NK-92 (cell line): ENCODE results near the gene THSD7B.
"Not testable (repeated sequence)": the region's sequence is repeated elsewhere in the genome, so short reads cannot be mapped to it uniquely, and the experiment has no call there.

ENCODE experiments used
- DNase-seq: peaks from one replicate; lab custom pipeline; 2025; ENCODE audit not compliant: unreplicated experiment; lab: John Stamatoyannopoulos, UW

THSD7B gene

DNA sequence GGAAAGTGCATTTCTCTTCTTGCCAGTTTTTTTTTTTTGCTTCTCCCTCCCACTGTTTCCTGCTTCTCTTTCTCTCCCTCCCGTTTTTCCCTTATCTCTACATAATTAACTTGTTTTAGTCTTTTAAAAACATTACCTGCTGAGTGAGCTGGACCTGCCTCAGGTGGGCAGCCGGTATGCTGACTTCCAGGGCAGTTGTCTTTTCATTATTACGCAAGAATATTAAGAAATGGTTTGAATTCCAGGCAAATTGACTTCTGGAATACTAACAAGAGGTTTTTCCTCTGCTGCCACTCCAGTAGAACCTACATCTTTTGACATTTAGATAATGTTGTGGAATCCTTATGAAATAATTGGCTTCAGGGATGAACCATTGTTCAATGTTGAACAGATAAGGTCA, 161.8 kb downstream of the THSD7B start:
- DNase-seq, result no peak

DNA sequence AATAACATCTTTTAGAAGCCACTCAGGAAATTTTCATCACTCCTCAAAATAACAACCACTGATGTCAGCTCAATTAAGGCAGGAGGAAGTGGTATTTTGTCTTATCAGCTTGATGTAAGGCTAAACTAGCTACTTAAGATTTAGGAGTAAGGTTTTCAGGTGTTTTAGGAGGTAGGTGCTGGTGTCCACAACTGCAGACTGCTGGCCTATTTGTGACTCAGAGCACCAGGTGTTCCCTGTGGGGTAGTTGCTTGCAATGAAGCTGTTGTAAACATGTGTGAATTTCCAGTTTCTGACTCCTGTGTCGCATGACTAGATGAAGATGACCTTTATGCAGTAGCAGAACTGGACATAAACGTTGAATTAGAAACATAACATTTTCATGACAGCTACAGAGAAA, 164.2 kb downstream of the THSD7B start:
- no peak for DNase-seq

DNA sequence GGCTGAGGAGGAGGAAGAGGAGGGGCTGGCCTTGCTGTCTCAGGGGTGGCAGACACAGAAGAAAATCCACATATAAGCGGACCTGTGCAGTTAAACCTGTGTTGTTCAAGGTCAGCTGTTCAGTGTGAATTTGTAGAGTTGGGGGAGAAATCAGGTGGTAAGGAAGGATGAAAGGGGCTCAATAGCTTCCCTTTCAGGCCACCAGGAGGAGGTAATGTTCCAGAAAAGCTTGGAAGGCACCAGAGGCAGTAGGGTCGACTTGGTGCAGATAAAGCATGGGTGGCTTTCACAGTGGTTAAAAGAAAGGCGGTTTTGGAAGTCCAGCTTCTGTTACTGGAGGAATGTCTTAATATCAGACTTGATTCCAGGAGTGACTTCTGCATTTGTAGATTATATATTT, 167.4 kb downstream of the THSD7B start:
- no peak for DNase-seq

DNA sequence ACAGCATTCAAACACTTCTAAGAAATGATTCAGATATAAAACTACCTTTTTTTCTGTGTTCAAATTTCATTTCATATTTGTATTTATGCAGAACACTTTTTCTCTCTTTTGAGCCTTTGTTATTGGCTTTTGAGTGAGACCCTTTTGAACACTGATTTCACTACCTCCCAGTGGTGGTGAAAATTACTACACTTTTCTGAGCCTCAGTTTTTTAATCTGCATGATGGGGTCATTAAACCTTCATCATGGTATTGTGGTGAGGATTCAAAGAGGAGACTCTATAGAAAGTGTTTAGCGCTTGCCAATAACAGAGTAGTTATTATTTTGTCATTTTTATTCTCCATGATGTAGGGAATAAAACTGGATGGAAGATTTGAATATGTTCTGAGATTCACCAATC, 169.8 kb downstream of the THSD7B start:
- DNase-seq, result no peak

DNA sequence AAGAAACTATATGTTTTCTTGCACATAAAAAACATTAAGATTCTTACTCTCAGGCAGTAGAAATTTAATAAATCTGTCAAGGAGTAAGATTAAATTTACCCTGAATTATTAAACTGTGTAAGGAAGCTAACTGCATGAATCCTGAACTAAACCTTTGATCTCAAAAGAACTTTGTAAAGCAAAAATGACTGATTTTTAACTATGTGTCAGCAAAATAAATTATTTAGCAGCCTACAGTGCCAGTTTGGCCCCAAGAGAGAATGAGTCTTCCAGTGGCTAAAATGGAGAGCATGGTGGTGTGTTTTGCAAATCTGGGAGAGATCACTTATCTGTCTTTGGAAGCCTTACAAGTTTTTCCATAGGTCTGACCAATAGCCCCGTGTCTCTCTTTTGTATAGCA, 190.7 kb downstream of the THSD7B start:
- no peak for DNase-seq

DNA sequence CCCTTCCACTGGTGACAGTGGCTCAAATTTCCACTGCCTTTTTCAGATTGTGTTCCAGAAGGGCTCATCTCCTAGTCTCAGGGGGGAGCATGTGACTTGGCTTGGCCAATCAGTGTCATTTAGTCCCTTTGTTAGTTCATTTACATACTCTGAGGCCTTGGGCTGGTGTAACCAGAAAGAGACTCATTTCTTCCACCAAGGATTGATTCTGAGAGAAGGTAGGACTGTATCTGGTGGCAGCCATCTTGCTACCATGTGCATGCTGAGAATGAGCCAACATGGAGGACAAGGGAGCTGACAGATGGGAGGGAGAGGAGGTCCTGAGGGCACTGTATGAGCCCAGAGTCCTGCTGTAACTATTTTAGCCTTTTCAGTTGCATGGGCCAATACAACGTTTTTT, 191.7 kb downstream of the THSD7B start:
- DNase-seq, result no peak

DNA sequence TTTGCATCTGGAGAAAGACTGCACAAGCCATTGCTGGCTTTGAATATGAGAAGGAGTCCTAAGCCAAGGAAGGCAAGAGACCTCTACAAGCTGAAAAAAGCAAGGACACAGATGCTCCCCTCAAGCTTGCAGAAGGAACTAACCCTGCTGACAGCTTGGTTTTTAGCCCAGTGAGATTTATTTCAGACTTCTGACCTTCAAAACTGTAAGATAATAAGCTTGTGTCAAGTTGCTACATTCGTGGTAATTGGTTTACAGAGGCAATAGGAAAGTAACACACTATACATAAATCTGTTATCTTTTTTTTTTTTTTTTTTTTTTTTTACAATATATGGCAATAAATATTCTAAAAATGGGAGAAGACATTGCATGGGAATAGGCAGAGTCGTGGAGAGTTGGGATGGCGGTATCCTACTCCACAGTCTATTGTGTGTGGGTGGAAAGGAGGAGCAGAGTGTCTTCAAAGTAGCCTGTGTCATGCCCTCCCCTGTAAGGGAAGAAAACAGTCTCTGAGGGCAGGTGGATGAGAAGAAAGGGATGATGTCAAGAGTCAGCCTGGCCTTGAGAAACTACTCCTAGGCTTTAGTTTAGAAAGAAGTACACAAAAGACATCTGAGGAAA, 196.9 kb downstream of the THSD7B start:
- DNase-seq, result no peak

DNA sequence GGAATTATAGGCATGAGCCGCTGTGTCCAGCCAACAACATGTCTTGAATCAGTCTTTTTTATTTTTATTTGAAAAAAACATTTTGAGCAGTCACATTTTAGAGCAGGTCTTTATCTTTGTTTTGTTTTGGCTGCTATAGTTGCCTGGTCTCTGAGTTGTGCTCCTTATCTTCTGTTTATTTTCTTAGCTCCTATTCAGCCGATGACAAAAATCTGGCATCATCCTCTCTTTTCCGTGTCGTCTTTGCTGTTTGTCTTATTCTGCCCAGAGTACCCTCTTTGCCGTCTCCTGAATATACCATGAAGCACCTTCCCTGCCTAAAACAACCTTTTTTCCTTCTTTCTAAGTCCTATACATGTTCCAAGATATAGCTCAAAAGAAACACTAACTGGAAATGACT, 201.1 kb downstream of the THSD7B start:
- DNase-seq, result no peak

DNA sequence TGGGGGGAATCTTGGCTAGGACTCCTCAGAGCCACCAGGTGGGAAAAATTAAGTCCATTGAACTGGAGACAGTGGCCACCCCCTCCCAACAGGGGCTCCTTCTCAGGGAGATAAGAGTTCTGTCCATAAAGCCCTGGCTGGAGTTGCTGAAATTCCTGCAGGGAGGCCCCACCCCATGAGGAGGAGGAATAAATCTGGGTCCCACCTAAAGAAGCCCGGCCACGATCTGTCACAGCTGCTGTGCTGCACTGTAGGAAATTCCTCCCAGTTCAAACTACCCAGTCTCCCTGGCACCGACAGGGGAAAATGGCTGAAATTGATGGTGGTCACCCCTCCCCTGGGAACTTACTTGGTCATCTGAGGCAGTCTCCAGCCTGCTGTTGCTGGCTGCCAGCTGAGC, 215.0 kb downstream of the THSD7B start:
- DNase-seq, result no peak

DNA sequence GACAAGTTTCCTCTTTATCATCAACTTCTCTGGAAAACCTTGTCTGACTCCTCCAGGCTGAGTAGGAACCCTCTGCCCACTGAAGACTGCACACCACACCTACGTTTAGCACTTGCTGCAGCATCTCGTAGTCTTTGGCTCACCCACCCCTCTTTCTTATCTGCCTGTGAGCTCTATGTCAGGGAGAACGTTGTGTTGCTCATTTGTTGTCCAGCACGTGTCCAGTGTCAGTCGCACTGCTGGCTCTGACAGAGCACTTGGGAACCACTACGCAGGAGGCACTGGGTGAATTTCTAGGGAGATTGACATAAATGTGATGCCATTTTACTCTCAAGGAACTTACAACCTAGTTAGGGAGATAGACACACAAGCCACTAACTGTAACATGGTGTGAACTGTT, 216.3 kb downstream of the THSD7B start:
- DNase-seq, result not testable (repeated sequence)

DNA sequence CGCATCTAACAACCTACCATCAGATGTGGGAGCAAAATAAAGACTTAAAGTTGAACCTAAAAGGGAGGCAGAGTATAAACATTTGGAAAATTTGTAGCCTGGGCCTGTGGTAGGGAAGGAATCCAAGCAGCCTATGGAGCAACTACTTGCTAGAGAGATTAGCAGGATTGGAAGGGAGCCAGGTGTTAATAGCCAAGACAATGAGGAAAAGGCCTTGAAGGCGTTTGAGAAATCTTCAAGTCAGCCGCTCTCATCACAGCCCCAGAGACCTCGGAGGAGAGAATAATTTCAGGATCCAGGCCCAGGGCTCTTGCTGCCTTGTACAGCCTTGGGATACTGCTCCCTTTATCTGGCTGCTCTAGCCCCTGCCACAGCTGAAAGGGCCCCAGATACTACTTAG, 219.7 kb downstream of the THSD7B start:
- DNase-seq, result no peak

DNA sequence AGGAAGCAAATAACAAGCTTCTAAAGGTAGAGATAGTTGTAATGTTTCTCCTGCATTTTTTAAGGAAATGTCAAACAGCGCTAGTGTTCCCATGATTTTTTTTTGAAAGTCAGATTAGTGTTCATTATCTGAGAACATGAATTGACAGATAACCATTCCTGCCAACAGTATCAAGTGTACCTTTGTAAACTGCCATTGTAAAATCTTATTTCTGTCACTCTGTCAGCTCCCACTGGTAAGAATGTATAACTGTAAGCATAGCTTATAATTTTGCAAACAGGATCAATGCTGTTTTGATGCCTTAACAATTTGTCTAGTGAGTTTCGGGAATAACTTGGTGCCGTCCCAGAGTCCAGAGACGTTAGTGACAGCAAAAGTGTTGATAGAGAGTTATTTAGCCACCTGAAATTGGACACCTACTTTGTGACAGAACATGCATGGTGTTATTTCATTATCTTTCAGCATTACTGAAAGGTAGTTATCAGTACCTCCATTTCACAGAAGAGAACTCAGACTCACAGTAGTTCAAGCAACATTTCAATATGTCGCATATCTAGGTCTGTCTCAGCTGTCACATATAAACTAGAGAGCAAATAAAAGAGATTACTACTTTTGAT, 221.4 kb downstream of the THSD7B start:
- DNase-seq, result no peak

DNA sequence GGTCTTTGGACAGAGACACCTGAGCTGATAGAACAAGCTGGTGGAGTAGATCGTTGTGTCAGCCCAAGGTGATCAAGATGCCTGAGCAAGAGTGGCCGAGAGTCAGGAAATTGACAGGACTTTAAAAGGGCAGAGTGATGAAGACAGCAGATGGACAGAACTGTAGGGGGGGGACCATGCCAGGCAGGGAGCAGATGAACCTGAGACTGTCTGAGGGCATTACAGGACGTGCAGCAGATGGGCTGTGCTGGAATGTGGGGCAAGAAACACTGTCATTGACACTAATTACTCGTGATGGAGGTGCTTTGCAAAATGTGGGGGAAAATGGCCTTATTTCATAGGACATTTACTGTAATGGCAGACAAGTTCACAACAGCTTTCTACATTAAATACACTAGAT, 225.0 kb downstream of the THSD7B start:
- DNase-seq, result no peak

DNA sequence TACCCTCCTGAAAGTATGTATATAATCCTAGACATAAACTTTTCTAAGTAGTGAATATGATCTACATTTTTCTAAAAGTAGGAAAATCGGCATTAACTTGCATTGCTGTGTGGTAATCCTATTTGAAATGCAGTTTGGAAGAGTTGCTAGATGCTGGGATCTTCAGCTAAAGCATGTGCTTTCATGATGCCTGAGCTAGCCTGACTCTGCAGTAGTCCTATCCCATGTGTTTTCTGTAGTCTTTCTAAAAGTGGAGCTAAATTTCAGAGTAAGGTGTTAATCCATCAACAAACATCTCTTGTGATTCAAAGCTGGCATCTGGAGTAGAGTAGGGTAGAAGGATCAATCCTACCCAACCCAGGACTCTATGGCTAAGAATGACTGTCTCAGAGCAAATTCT, 229.4 kb downstream of the THSD7B start:
- DNase-seq, result no peak

DNA sequence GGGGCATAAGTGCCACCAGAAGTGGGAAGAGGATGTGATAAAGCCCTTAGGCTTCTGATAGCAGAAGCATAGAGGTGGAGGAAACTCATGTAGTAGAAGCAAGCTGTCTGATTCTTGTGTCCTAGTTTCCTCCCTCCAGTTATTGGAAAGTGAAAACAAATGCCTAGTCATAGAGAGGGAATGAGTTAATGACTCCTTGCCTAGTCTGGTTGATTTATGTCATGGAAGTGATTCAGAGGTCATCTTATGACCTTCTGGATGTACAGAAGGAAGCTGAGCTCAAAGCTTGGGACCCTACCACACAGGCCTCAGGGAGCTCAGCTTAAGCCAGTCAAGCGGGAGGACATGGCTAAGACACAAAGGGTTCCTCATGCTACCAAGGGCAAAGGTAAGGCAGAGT, 232.2 kb downstream of the THSD7B start:
- no peak for DNase-seq

DNA sequence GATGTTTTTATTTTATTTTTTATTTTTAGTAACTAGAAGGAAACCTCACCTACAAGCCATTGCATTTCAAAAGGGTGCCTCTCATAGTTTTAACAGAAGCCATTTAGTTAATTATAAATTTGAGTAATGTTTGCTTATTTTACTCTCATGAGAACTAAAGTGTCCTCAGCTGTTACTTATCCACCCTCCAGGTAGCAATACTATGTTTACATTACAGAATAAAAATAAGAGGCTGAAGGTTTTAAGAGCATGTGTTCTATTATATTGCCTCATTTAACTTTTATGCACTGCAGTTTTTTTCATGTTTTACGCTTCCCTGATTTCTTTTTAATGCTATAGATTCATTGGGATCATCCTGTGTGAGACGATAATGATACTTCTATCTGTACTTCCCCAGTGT, 235.5 kb downstream of the THSD7B start:
- DNase-seq, result no peak

DNA sequence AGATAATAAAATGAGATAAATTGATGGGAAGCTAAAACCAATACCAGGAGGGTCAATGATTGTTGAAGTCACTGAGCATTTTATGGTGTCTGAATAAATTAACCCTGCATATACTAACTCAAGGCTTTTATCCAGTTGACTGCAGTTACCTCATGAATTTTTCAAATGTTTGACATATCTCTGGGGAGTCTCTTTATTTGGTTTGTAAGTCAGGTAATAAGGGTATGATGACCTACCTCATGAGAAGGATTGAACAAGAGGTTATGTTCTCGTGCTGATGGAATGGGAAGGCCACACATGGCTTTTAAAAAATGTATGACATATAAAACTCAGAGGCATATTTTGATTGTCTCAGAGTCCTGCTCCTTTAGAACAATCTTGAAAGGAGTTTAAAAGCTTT, 237.6 kb downstream of the THSD7B start:
- no peak for DNase-seq

DNA sequence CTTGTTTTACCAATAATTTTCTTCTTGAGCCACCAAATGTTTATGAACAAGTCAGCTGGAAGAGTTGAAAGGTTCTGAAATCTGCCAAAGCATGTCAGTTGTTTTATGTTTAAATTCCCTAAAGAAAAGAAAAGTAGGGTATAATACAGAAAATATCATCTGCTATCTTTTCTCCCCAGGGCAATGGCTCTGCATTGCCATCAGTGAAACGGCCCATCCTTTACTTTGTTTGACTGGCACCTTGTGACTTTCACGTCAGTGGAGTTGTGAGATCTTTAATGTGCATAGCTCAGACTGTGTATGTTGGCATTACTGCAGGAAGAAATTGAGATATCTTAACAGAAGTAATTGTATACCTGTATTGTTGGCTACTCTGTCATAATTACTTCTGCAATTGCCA, 239.9 kb downstream of the THSD7B start:
- DNase-seq, result no peak

DNA sequence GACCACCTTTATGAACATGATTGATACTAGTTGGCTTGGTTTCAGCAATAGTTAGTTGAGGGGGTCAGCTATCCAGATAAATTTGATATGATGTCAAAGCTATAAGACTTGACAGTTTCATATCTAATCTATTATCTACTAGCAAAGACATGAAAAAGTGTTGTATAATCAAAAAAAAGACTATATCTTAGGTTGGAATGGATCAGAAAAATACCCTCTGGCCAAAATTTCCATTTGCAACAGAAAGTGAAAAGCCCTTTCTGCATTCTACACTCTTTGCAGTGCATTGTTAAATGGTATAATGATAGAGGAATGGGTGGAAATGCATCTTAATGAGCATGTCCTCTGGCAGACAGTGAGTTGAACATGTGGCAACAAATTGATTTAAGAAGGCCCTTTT, 242.6 kb downstream of the THSD7B start:
- DNase-seq, result no peak

DNA sequence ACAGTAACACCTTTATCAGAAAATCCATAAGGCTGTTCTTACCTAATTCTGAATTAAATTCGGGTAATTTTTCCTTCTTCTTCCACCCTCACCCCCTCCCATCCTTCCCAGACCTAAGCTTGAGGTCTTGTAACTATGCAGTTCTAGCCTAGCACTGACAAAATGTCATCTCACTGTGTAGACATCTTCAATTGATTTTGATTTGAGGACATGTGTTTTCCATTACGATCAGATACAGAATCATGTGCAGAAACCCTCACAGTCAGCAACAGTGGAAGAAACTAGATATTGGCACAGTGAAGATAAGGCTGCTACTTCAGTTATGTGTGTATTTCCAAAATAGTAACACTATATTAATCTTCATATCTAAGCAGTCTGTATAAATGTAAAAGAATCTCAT, 244.6 kb downstream of the THSD7B start:
- DNase-seq, result no peak

DNA sequence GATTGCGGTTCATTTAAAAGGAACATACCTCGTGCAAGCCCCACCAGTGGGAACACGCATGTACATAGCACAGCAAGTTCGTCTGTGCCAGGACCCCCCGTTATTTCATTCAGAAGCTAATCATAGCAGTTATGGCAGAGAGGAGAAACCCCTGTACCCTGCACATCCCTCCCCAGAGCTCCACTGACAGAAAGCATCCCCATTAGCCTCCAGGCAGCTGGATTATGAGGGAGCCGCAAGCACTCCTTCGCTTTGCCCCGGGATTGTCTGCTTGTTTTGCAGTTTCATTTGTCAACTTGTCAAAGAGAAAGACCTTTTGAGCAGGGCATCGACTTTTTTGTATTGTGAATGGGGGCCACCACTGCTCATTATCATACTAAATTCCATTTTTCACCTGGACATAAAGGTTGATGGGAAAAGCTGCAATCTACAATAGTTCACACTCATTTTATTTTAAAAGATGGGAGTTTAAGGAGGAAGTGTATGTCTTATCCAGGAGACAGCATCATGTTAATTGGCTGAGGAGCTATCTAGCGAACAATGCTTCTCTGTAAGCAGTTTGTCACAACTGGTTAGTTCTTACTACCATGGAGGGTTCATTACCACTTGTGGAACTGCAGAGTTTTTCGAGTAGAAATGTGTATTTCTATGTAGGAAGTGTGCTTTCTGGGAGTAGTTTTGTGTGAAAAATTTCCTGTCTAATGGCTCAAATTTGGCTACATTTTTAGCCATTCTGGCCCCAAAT, 255.3 kb downstream of the THSD7B start:
- no peak for DNase-seq

DNA sequence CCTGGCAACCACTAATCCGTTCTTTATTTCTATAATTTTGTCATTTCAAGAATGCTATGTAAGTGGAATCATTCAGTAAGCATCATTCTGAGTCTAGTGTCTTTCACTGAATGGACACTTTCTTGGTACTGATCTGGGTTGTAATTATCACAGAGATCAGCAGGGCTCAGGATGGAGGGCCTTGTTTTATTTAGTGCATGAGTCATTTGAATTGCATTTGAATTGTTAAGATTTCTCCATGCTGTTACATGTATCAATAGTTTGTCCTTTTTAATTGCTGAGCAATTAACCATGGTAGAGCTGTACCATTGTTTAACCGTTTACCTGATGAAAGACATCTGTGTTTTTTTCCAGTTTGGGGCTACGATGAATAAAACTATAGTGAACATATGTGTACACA, 256.4 kb downstream of the THSD7B start:
- DNase-seq, result no peak

DNA sequence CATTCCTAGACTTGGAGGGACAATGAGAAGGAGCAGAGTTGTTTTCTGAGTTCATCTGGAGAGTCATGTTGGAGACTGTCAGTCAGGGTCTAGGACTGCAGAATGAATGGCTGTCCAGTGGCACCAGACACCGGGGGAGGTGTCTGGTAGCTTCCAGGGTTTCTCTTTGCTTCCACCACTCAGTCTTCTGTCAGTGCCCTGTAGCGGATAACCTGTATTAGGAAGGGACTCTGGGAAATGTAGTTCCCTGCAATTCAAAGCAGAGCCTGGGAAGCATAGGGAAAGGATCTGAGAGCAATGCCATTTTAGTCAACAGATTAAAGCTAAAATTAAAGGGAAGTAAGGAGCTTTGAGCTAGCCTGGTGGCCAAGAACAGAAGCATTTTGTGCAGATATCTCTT, 257.9 kb downstream of the THSD7B start:
- no peak for DNase-seq
